ENCODE results near the gene SRRM5. TPM values are rescaled to one million over a fixed set of nuclear protein-coding genes. Genes with fewer than 3 reads are reported as not detected.

The SRRM5 gene
- total and polyA plus RNA-seq, 2 of the 13 experiments (the other 11 are each of a cell fraction or from before 2014, with no cell fraction given), result 0.11 to 0.16 TPM

GRCh38 chr19:43594710-43595604 lies 16.9 kb upstream of the SRRM5 start (continued):
- TF ChIP-seq GRHL1 (CRISPR knock-in tag; conservative IDR thresholded peaks at IDR 0.05) (no peak), HMGXB4 (CRISPR knock-in tag; IDR thresholded peaks at IDR 0.05; ENCODE audit: borderline replicate concordance in 1 of 2, low read depth in 1 of 2) (peak; percentile 91 to 93), ZBTB14 (CRISPR knock-in tag; IDR thresholded peaks at IDR 0.05) (no peak), AHDC1 (CRISPR knock-in tag; IDR thresholded peaks at IDR 0.05; ENCODE audit: borderline replicate concordance) (no peak), IRF1 (CRISPR knock-in tag; IDR thresholded peaks at IDR 0.05; ENCODE audit: low read depth) (no peak), GMEB2 (CRISPR knock-in tag; IDR thresholded peaks at IDR 0.05; ENCODE audit: low read depth) (no peak), MTA3 (CRISPR knock-in tag; IDR thresholded peaks at IDR 0.05) (no peak), ZNF687 (CRISPR knock-in tag; IDR thresholded peaks at IDR 0.05) (peak; percentile 67)

All from HepG2 (cell line).